NB4 (cell line): ENCODE data around the gene TMED7.

ENCODE experiments used
- MYC ChIP-seq: IDR thresholded peaks from 2 replicates; pipeline ENCODE4 v1.6.1; 2011; ENCODE audit warnings: low read depth, low read length
- POLR2A ChIP-seq: IDR thresholded peaks from 2 replicates; pipeline ENCODE4 v1.6.1; 2011; ENCODE audit warnings: mild to moderate bottlenecking; ENCODE audit not compliant: insufficient read length; ENCODE audit errors: extremely low read depth
- TF ChIP-seq, protein P1 (sequence below): IDR thresholded peaks from one replicate; pipeline ENCODE4 v1.5.1; 2012; ENCODE audit warnings: low read depth, low read length

DNA sequence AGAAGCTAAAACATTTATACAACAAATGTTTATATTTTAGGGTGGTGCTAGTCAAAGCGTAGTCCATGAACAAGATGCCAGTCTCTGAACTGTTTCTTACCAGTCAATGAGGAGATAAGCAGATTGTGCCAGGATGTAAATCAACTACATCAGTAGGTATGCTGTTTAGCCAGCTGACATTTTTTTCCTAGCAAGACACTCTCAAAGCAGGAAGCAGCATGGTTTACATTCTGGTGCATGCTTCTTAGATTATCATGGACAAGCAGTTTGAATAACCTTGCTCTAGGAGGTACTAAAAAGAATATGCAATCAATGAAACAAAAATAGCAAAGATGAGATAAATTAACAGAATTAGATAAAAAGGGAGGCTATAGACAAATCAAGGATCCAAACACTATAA, 40.6 kb downstream of the TMED7 start:
- TF ChIP-seq, protein P1, sequence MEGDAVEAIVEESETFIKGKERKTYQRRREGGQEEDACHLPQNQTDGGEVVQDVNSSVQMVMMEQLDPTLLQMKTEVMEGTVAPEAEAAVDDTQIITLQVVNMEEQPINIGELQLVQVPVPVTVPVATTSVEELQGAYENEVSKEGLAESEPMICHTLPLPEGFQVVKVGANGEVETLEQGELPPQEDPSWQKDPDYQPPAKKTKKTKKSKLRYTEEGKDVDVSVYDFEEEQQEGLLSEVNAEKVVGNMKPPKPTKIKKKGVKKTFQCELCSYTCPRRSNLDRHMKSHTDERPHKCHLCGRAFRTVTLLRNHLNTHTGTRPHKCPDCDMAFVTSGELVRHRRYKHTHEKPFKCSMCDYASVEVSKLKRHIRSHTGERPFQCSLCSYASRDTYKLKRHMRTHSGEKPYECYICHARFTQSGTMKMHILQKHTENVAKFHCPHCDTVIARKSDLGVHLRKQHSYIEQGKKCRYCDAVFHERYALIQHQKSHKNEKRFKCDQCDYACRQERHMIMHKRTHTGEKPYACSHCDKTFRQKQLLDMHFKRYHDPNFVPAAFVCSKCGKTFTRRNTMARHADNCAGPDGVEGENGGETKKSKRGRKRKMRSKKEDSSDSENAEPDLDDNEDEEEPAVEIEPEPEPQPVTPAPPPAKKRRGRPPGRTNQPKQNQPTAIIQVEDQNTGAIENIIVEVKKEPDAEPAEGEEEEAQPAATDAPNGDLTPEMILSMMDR, result no peak
- TF ChIP-seq POLR2A, result no peak
- no peak for TF ChIP-seq MYC
